Testis (tissue), 3 donors: ENCODE data around the gene RBM5. TPM values are rescaled to one million over a fixed set of nuclear protein-coding genes. Genes with fewer than 3 reads are reported as not detected.

Experiments used
- DNase-seq: peaks from one replicate; pipeline ENCODE4 v3.0.0-alpha.2; 2019
- H3K27ac ChIP-seq, 2 donors: fragments of 200-600 bp; sonication (generic); one replicate each; pipeline ENCODE4 v1.5.1; 2019
- H3K27me3 ChIP-seq: fragments of 200-600 bp; sonication (generic); one replicate; pipeline ENCODE4 v1.5.1; 2019
- H3K36me3 ChIP-seq: fragments of 200-600 bp; sonication (generic); one replicate; pipeline ENCODE4 v1.5.1; 2017; ENCODE audit warnings: low read depth; ENCODE audit errors: missing control alignments
- H3K4me1 ChIP-seq: fragments of 200-600 bp; sonication (generic); one replicate; pipeline ENCODE4 v1.5.1; 2019
- H3K4me3 ChIP-seq, 2 donors: fragments of 200-600 bp; sonication (generic); one replicate each; pipeline ENCODE4 v1.5.1; 2017 to 2019
- H3K9me3 ChIP-seq: fragments of 200-600 bp; sonication (generic); one replicate; pipeline ENCODE4 v1.5.1; 2017
- CTCF ChIP-seq, 3 experiments: fragments of 450-650 bp in 2 of 3; fragments of 200-600 bp in 1 of 3; sonication (generic) in 1 of 3; IDR thresholded peaks; one replicate each; pipeline ENCODE4 v1.5.1; 2016 to 2019; ENCODE audit warnings: antibody characterized with exemption in 3 of 3, mild to moderate bottlenecking in 2 of 3, moderate library complexity in 1 of 3
- POLR2A ChIP-seq: fragments of 450-650 bp; IDR thresholded peaks from one replicate; pipeline ENCODE4 v1.6.1; 2017; ENCODE audit warnings: antibody characterized with exemption, mild to moderate bottlenecking, moderate library complexity
- WGBS, 2 donors: methylation state at CpG; one replicate each; pipeline ENCODE4 v1.1.5; 2018; 5-methylcytosine and 5-hydroxymethylcytosine counted together
- intact Hi-C: fragments of 100-400 bp; cut with DNase I; formaldehyde crosslinking; loops from one replicate; pipeline ENCODE4 v1.15.1; 2023; ENCODE audit warnings: low total_unique reads
- polyA plus RNA-seq: library from polyadenylated mRNA; stranded (reverse); fragments of 350-450 nt; fragmentation: Illumina TruSeq; extraction: RNeasy Lipid Tissue Mini Kit (QIAGEN cat#74804); gene quantifications from one replicate; pipeline ENCODE4 v1.2.3, GENCODE V29; 2014; ENCODE audit warnings: low read depth, low replicate concordance; ENCODE audit not compliant: insufficient read depth
- total RNA-seq, 2 donors: library from RNA; depleted of rRNA; stranded (reverse); fragments of >200 nt; gene quantifications; one replicate each; pipeline ENCODE4 v1.2.3, GENCODE V29; 2016

RBM5 gene
- total and polyA plus RNA-seq, 3 donors from 2014 or later: 214 to 368 (median 341) TPM

GRCh38 chr3:50139308-50139707 is 50.6 kb downstream of the RBM5 start:
- H3K27ac ChIP-seq: no peak overlapping the region
- 76 to 80% methylated on average over 2 to 6 of the region's 6 CpGs for WGBS, 2 donors
- intact Hi-C loops: no loop called here
- H3K4me3 ChIP-seq: no peak overlapping the region
- DNase-seq: no peak
- no peaks in the 10 kb centered on the region for H3K4me1 ChIP-seq
- no peaks in the 10 kb centered on the region for H3K36me3 ChIP-seq
- H3K9me3 ChIP-seq: no peaks in the 10 kb centered on the region
- H3K27me3 ChIP-seq: no peaks in the 10 kb centered on the region
- TF ChIP-seq POLR2A (no peak), CTCF (IDR thresholded peaks at IDR 0.05) (no peak)

- H3K36me3 ChIP-seq: no peaks in the 10 kb centered on the region
- no peaks in the 10 kb centered on the region for H3K27me3 ChIP-seq
- no peaks in the 10 kb centered on the region for H3K4me1 ChIP-seq
- no peak overlapping the region for H3K27ac ChIP-seq
- no peak for DNase-seq
- intact Hi-C loops: no loop called here
- H3K4me3 ChIP-seq: no peak overlapping the region
- 93 to 97% methylated on average over 7 to 13 of the region's 13 CpGs for WGBS, 2 donors
- no peak for TF ChIP-seq CTCF (IDR thresholded peaks at IDR 0.05)
- TF ChIP-seq POLR2A: no peak
- H3K9me3 ChIP-seq: no peaks in the 10 kb centered on the region
Observed at GRCh38 chr3:50139718-50140423, 51.2 kb downstream of the RBM5 start.

GRCh38 chr3:50140990-50141389 is 52.3 kb downstream of the RBM5 start:
- intact Hi-C loops: no loop called here
- Histone ChIP-seq H3K27ac (no peak overlapping the region), H3K4me3 (no peak overlapping the region), H3K27me3 (no peaks in the 10 kb centered on the region), H3K36me3 (no peaks in the 10 kb centered on the region), H3K4me1 (no peaks in the 10 kb centered on the region), H3K9me3 (no peaks in the 10 kb centered on the region)
- no peak for TF ChIP-seq POLR2A
- TF ChIP-seq CTCF (IDR thresholded peaks at IDR 0.05): no peak
- no peak for DNase-seq
- 89 to 94% methylated on average over 12 of the region's 12 CpGs for WGBS, 2 donors

GRCh38 chr3:50146316-50146901 is 57.7 kb downstream of the RBM5 start:
- H3K4me1 ChIP-seq: no peaks in the 10 kb centered on the region
- intact Hi-C loops: no loop called here
- no peak overlapping the region for H3K27ac ChIP-seq
- no peaks in the 10 kb centered on the region for H3K36me3 ChIP-seq
- no peaks in the 10 kb centered on the region for H3K9me3 ChIP-seq
- no peak overlapping the region for H3K4me3 ChIP-seq
- no peak for DNase-seq
- no peak for TF ChIP-seq CTCF (IDR thresholded peaks at IDR 0.05)
- TF ChIP-seq POLR2A: no peak
- 88 to 90% methylated on average over 2 to 3 of the region's 3 CpGs for WGBS, 2 donors
- H3K27me3 ChIP-seq: no peaks in the 10 kb centered on the region

GRCh38 chr3:50147016-50147415 is 58.3 kb downstream of the RBM5 start:
- Histone ChIP-seq H3K9me3 (no peaks in the 10 kb centered on the region), H3K36me3 (no peaks in the 10 kb centered on the region), H3K27me3 (no peaks in the 10 kb centered on the region), H3K4me3 (no peak overlapping the region), H3K27ac (no peak overlapping the region), H3K4me1 (no peaks in the 10 kb centered on the region)
- 94 to 98% methylated on average over 5 to 7 of the region's 7 CpGs for WGBS, 2 donors
- no peak for TF ChIP-seq POLR2A
- no peak for DNase-seq
- intact Hi-C loops: no loop called here
